ENCODE measurements around the gene CYB5B. TPM values are rescaled to one million over a fixed set of nuclear protein-coding genes. Genes with fewer than 3 reads are reported as not detected.

The CYB5B gene
- total RNA-seq, 3 donors from 2014 or later (not counting 1 experiment from before 2014, with no cell fraction given): 73.1 to 106 (median 88.4) TPM

DNA sequence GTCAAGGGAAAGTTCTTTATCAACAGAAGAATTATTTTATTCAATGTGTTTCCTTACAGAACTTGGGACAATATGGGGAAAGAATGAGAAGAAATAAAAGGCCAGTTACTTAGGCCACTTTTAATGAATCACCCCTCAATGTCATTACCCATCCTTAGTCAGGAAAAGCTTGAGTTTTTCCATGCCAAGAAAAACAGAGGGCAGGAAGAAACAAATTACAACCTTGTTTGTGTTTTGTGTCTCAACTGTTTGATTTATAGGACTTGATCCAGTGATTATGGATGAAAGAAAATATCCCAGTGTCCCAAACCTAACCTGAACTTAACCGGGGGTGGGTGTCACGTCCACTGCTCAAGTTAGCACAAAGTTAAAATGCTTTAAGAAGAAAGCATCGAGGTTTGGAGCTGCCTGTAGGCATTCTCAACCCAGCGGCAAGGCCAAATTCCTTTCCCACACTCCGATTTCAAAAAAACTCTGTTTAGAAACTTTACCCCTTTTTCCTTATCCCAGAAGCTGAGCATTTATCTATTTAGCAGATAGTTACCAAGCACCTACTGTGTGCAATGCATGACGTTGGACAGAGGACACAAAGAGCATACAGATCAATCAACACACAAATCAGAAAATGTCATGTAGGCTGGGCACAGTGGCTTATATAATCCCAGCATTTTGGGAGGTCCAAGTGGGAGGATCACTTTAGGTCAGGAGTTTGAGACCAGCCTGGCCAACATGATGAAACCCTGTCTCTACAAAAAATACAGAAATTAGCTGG lies 14.0 kb upstream of the CYB5B start:
- no peaks in the 10 kb centered on the region for H3K9me3 Mint-ChIP-seq
- no peak overlapping the region for H3K27ac ChIP-seq (ENCODE audit: low read length)
- H3K4me3 ChIP-seq (ENCODE audit: low read length): no peak overlapping the region
- no peaks in the 10 kb centered on the region for H3K27me3 ChIP-seq (ENCODE audit: control insufficient read depth, insufficient read depth, low read length)
- no peaks in the 10 kb centered on the region for H3K36me3 Mint-ChIP-seq
- H3K27ac Mint-ChIP-seq: peak overlapping the region in 1 of 2 donors; percentile 24
- H3K27me3 Mint-ChIP-seq (ENCODE audit: low read depth in 2 of 2): no peaks in the 10 kb centered on the region
- no peaks in the 10 kb centered on the region for H3K9me3 ChIP-seq (ENCODE audit: control insufficient read depth, insufficient read depth, low read length)
- ATAC-seq (no peak), DNase-seq (no peak)
- TF ChIP-seq, protein P1, sequence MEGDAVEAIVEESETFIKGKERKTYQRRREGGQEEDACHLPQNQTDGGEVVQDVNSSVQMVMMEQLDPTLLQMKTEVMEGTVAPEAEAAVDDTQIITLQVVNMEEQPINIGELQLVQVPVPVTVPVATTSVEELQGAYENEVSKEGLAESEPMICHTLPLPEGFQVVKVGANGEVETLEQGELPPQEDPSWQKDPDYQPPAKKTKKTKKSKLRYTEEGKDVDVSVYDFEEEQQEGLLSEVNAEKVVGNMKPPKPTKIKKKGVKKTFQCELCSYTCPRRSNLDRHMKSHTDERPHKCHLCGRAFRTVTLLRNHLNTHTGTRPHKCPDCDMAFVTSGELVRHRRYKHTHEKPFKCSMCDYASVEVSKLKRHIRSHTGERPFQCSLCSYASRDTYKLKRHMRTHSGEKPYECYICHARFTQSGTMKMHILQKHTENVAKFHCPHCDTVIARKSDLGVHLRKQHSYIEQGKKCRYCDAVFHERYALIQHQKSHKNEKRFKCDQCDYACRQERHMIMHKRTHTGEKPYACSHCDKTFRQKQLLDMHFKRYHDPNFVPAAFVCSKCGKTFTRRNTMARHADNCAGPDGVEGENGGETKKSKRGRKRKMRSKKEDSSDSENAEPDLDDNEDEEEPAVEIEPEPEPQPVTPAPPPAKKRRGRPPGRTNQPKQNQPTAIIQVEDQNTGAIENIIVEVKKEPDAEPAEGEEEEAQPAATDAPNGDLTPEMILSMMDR (IDR thresholded peaks at IDR 0.05): no peak
- peaks cover 11 to 12% of the 10 kb centered on the region in 2 donors for H3K4me1 Mint-ChIP-seq
- intact Hi-C loops (cut with micrococcal nuclease): no loop called here
- H3K4me1 ChIP-seq (ENCODE audit: control insufficient read depth, insufficient read depth, low read length): no peaks in the 10 kb centered on the region
- WGBS (ENCODE audit: insufficient coverage): 92% methylated on average over 6 of the region's 6 CpGs
- H3K4me3 Mint-ChIP-seq: no peak overlapping the region
- H3K36me3 ChIP-seq (ENCODE audit: control insufficient read depth, insufficient read depth, low read length): no peaks in the 10 kb centered on the region

DNA sequence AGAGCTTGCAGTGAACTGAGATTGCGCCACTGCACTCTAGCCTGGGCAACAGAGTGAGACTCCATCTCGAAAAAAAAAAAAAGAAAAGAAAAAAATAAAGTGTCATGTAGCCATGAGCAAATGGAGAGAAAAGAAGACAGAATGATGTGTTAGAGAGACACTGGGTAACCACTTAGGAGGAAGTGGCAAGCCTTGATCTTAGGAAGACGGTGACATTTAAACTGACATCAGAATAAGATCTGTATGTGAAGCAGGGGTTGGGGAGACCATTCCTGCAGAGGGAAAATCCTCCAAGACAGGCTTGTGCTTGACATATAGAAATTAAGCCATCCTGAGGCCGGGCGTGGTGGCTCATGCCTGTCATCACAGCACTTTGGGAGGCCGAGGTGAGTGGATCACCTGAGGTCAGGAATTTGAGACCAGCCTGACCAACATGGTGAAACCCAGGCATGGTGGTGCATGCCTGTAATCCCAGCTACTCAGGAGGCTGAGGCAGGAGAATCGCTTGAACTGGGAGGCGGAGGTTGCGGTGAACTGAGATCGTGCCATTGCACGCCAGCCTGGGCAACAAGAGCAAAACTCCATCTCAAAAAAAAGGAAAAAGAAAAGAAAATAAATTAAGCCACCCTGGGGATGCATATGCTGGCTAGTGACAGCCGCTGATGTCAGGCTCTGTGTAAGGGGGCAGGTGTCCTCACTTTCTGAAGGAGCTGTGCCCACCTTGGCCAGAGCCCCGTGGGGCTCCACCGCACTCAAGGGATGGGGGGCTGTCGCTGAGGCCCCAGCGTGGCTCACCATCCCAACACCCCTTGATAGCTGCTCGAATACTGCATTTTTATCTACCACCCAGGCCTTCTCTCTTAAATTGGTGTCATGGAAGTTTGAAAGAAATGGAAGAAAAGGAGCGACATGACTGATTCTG lies 13.1 kb upstream of the CYB5B start:
- no peaks in the 10 kb centered on the region for H3K9me3 Mint-ChIP-seq
- DNase-seq: peak in 1 of 2 donors; percentile 27

DNA sequence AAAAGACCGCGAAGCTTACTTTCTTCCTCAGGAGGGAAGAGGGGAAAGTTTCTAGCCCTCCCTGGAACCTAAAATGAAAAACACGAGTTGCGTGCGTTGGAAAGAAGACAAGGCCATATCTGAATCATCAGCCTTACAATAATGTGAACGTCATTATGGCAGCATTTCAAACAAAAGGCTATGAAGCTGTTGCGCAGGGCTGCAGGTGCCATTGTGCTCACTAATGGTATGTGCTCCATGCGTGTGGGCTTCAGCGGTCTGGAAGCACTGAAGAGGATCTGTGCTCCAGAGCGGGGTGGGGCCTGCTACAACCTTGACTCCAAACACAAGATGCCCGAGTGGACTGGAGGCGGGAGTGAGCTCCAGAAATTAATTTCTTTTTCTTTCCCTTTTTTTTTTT lies 12.1 kb upstream of the CYB5B start:
- Mint-ChIP-seq H3K36me3 (no peaks in the 10 kb centered on the region), H3K4me1 (peaks cover 11 to 12% of the 10 kb centered on the region in 2 donors)
- no peak for ATAC-seq

More for the DNA sequence above, 13.1 kb upstream of the CYB5B start:
- Histone ChIP-seq H3K27me3 (ENCODE audit: control insufficient read depth, insufficient read depth, low read length) (no peaks in the 10 kb centered on the region), H3K36me3 (ENCODE audit: control insufficient read depth, insufficient read depth, low read length) (no peaks in the 10 kb centered on the region), H3K9me3 (ENCODE audit: control insufficient read depth, insufficient read depth, low read length) (no peaks in the 10 kb centered on the region), H3K4me3 (ENCODE audit: low read length) (no peak overlapping the region), H3K4me1 (ENCODE audit: control insufficient read depth, insufficient read depth, low read length) (no peaks in the 10 kb centered on the region), H3K27ac (ENCODE audit: low read length) (no peak overlapping the region)
- H3K4me3 Mint-ChIP-seq: no peak overlapping the region
- ATAC-seq: no peak
- WGBS (ENCODE audit: insufficient coverage): 82% methylated on average over 17 of the region's 18 CpGs
- peaks cover 11 to 12% of the 10 kb centered on the region in 2 donors for H3K4me1 Mint-ChIP-seq
- H3K36me3 Mint-ChIP-seq: no peaks in the 10 kb centered on the region
- intact Hi-C loops (cut with micrococcal nuclease): no loop called here
- H3K27me3 Mint-ChIP-seq (ENCODE audit: low read depth in 2 of 2): no peaks in the 10 kb centered on the region
- H3K27ac Mint-ChIP-seq: peak overlapping the region in 1 of 2 donors; percentile 24
- TF ChIP-seq, protein P1 (IDR thresholded peaks at IDR 0.05): no peak

More for the DNA sequence above, 12.1 kb upstream of the CYB5B start:
- no peak overlapping the region for H3K27ac Mint-ChIP-seq
- DNase-seq: no peak
- no peaks in the 10 kb centered on the region for H3K27me3 ChIP-seq (ENCODE audit: control insufficient read depth, insufficient read depth, low read length)
- H3K4me3 Mint-ChIP-seq: no peak overlapping the region
- no peak overlapping the region for H3K27ac ChIP-seq (ENCODE audit: low read length)
- H3K9me3 Mint-ChIP-seq: no peaks in the 10 kb centered on the region
- no peaks in the 10 kb centered on the region for H3K4me1 ChIP-seq (ENCODE audit: control insufficient read depth, insufficient read depth, low read length)
- no peaks in the 10 kb centered on the region for H3K27me3 Mint-ChIP-seq (ENCODE audit: low read depth in 2 of 2)
- no peaks in the 10 kb centered on the region for H3K9me3 ChIP-seq (ENCODE audit: control insufficient read depth, insufficient read depth, low read length)
- TF ChIP-seq, protein P1 (IDR thresholded peaks at IDR 0.05): no peak
- no peaks in the 10 kb centered on the region for H3K36me3 ChIP-seq (ENCODE audit: control insufficient read depth, insufficient read depth, low read length)
- intact Hi-C loops (cut with micrococcal nuclease): no loop called here
- 97% methylated on average over 12 of the region's 12 CpGs for WGBS (ENCODE audit: insufficient coverage)
- H3K4me3 ChIP-seq (ENCODE audit: low read length): no peak overlapping the region
